Measurements from ENCODE around the gene CEP104.
"Not testable (repeated sequence)": the region's sequence is repeated elsewhere in the genome, so short reads cannot be mapped to it uniquely, and the experiment has no call there.

Gene CEP104

DNA sequence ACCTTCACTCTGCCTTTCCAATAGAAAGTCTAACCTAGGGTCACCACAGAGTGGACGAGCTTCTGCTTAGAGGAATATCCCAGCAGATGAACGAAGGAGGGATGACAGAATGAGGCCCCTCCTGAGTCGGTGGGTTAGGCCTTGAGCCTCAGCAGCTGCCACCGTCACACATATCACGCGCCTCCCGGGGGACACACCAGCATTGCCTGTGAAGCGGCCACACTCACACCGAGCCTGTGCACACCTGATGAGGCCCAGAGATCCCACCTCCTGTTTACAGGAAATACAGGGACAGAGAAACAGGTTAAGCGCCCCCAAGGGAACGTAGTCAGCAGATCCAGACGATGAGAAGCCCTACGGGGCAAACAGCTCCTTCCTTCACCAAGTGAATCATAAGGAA lies 35.6 kb downstream of the CEP104 start:
- no peak for DNase-seq

- DNase-seq: no peak
These were observed 36.0 kb downstream of the CEP104 start for GRCh38 chr1:3821004-3821403.

DNA sequence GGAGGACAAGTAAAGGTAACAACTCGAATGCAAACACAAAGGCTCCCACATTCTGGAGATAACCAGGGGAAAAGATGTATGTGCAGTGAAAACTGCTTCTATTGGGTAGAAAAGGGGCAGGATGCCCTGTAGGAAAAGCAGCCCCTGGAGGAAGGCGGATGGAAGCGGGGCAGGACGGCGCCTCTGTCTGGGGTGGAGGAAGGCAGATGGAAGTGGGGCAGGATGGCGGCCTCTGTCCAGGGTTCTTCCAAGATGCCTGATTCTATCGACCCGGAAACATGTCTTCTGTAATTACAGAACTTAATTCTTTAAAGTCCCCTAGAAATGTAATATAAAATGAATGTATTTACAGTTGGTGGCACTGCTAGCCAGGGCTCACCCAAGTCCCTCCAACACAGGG lies 36.7 kb downstream of the CEP104 start:
- no peak for DNase-seq

DNA sequence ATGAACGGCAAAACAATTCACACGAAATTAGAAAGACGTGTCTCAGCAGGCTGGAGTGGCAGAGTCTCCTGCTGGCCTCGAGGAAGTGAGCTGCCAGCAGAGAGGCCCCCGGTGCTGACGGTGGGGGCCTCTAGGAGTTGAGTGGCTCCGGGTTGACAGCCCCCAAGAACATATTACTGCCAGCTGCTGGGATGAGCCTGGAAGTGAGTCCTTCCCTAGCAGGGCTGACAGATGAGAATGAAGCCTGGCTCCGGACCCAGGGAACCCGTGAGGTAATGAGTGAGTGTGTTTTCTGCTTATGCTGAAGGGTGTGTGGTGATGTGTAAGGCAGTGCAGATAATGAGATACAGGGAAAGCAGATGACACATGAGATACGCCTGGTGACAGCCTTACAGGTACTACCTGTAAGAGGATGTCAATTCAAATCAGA lies 37.2 kb downstream of the CEP104 start:
- no peak for DNase-seq

DNA sequence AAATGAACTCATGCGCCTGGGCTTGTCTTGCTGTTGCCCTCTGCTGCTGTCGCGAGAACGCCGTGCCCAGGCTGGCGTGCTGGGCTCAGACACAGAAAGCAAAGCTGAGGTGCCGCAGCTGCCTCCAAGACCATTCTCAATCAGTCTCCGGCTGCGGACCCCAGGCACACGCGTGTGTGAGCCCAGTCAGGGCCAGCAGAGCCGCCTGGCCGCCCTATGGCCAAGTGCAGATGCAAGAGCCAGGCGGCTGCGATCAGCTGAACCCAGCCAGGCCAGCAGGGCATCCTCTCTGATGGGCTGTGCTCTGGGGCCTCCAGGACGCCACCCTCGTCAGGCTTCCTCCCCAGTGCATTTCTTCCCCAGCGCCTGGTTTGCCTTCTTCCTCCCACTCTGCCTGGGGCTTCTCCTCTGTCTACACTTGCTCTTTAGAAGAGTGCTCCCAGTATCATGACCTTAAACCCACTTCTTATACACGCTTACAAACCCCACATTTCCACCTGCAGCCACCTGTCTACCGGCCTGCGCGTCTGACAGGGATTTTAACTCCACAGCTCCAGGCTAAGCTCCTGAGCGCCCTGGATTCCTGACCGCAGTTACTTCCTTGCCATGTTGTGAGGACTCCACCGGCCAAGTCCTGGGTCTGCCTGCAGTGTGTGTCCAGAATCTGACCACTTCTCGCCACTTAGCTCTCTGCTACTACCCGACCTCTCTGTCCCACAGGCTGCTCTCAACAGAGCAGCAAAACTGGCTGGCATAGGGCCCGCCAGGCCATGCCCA lies 39.0 kb downstream of the CEP104 start:
- DNase-seq: peak; percentile 26

DNA sequence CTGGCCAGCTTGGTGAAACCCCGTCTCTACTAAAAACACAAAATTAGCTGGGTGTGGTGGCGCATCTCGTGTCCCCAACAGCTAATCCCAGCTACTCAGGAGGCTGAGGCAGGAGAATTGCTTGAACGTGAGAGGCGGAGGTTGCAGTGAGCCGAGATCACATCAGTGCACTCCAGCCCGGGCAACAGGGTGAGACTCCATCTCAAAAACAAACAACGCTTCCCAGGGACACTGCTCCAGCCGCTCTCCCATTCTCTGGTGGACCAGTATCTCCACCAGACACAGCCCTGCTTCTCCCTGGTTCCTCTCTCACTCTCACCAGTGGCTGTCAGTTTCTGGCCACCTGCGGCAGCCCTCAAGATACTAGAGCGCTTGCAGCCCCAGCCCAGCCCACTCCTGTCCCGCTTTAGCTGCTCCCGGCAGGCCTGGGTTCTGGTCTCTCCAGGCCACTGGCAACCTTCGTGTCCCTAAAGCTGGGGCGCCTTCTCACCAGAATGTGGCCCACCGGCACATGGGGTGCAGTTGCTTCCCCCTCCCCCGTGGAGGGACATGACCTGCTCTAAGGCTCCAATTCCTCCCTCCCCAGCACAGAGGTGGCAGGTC lies 39.8 kb downstream of the CEP104 start:
- DNase-seq: no peak

DNA sequence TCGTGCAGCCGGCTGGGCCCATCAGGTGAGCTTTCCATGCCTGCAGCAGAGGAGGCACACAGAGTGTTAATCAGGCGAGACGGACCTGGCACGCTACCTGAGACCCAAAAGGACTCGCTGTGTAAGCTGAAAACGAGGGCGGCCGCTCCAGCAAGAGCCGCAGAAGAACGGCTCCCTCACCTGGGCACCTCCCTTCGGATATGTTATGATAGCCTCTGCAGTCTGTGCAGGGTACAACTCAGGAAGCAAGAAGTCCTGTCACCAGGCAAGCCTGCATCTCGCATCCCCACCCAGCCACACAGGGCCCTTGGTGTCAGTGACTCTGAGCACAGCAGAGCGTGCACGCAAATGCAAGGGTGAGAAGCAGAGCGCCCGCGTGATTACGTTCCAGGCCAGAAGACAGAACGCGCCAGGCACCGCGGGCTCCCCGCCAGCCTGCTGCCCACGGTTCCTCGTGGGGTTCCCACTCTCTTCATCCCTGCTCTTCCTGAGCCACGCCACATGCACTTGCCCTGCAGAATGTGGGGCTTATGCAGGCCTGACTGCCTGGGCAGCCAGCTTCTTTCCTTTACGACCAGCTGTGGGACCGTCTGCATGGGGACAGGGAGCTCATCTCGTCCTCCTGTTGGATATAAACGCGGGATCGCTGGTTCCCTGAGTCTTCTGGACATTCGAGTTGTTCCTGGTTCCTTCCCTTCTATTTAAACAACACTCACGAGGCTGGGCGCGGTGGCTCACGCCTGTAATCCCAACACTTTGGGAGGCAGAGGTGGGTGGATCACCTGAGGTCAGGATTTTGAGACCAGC lies 40.5 kb downstream of the CEP104 start:
- no peak for DNase-seq

- DNase-seq: no peak
These were observed 42.0 kb downstream of the CEP104 start for GRCh38 chr1:3814771-3815561.

DNA sequence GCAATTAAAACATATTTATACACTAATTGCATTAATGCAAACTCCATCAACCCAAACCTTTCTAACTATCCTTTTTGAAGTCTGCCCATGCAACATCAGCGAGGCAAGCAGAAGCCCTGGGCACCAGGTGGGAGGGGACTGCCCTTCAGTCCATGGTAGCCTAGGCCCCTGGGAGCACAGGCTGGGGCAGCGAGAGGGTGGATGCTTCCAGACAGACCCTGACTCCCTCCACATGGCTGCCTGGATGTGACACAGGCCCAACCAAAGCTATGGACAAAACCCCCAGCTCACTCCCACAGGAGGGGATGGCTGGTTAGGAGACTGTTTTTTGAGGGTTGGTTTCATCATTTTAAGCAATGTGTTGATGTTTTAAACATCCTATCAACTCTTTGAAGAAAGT lies 42.9 kb downstream of the CEP104 start:
- no peak for DNase-seq

DNA sequence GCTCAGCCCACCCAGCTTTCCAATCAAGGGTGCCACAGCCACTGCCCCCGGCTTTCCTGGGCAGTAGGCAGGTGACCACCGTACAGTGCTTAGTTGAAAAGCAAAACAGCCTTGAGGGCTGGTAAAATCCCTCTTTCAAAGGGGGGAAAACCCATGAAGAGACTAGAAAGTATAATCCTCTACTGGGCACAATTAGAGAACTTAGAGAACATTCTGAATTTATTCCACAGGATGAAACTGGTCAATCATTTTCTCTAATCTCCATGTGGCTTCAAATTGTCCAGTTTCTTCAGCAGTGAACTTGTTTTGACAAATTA lies 45.5 kb downstream of the CEP104 start:
- no peak for DNase-seq

GRCh38 chr1:3810149-3810761 lies 46.8 kb downstream of the CEP104 start:
- not testable (repeated sequence) for DNase-seq

- DNase-seq: no peak
These were observed 47.3 kb downstream of the CEP104 start for GRCh38 chr1:3809680-3810079.

GRCh38 chr1:3807769-3808168 lies 49.2 kb downstream of the CEP104 start:
- DNase-seq: no peak

DNA sequence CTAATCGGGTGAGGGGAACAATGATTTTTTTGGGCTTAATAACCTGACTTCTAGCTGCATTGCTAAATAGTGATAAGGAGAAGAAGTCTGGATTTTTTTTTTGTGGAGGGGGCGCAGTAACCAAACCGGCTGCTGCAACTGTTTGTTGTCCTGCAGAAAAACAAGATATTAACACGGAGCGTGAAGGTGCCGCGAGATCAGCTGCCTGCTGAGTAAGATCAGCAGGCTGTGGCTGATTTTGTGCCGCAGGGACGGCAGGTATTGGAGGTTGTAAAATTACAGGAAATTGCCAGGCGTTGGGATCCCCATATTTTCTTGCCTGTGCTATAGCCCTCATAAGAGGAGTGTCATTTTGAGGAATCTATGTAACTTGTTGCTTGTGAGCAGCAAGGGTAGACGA lies 52.0 kb downstream of the CEP104 start:
- no peak for DNase-seq

DNA sequence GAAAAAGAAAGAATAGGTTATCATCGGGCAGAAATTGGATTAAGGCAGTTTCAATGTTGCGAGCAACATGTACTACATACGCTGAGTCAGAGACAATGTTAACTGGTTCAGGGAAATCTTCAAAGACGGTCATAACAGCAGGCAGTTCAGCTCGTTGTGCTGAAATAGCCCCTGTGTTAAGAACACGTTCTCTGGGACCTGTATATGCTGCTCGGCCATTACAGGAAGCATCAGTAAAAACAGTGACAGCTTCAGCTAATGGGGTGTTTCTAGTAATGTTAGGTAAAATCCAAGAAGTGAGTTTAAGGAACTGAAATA lies 52.4 kb downstream of the CEP104 start:
- not testable (repeated sequence) for DNase-seq

DNA sequence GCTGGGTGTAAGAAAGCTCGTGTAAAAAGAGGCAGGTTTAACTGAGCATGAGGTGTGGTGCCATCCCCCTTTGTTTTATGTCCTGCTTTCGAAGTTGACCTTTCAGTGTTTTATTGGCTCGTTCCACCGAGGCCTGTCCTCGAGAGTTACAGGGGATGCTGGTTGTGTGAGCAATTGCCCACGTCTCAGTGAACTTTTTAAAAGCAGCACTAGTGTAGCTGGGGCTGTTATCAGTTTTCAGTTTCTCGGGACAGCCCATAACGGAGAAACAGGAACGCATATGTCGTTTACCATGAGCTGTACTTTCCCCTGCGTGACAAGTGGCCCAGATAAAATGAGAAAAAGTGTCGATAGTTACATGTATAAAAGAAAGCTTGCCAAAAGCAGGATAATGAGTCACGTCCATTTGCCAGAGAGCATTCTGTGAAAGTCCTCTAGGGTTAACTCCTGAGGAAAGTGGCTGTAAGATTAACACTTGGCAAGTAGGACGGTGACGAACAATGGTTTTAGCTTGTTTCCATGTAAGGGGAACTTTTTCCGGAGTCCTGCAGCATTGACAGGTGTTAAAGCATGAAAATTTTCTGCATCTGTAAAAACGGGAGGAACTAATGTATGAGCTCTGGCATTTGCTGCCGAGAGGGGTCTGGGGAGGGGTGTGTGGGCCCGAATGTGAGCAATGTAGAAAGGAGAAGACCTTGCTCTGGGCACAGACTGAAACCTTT lies 52.9 kb downstream of the CEP104 start:
- no peak for DNase-seq

DNA sequence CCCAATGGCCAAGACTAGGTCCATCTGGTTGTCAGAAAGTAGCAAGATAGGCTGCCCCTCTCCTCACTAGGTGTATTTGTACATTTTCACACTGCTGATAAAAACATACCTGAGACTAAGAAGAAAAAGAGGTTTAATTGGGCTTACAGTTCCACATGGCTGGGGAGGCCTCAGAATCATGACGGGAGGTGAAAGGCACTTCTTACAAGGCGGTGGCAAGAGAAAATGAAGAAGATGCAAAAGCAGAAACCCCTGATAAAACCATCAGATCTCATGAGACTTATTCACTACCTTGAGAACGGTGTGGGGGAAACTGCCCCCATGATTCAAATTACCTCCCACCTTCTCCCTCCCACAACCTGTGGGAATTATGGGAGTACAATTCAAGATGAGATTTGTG lies 56.2 kb downstream of the CEP104 start:
- not testable (repeated sequence) for DNase-seq

- DNase-seq: no peak
These were observed 56.9 kb downstream of the CEP104 start for GRCh38 chr1:3799976-3800685.

- peak; percentile 95 for DNase-seq
These were observed 60.6 kb downstream of the CEP104 start, which contains the start of gene LRRC47 for GRCh38 chr1:3796215-3797061. Gene LRRC47 (minus strand): TSS chr1:3796498. CDS start chr1:3796476, 22 bp downstream.

DNA sequence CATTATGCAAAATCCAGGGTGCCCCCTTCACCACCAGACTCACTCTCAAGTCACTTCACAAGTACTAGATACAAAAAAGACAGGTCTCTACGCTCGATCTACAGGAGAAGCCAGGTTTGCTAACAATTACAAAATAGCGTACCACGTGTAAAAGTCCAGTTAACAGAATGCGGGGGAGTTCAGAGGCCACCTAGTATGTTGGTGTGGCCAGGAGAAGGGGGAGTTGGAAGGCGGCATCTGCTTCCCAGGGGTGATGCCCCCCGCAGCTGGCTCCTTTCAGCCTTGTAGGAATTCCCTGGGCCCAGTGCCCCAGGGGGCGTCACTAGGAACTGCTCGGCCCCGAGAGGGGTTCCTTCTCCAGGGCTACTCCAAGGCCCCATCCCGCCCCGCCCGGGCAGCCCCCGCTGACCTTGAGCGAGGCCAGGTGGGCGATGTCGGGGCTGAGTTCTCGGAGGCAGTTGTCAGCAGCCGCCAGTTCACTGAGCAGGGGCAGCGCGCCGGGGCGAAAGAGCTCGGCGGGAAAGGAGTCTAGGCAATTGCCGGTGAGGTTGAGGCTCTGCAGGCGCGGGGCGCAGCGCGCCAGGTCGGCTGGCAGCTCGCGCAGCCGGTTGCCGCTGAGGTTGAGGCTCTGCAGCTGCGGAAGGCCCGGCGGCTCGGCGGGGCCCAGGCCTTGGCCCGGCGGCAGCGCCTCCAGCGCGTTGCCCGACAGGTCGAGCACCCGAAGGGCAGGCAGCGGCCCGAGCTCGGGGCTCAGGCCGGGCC lies 61.4 kb downstream of the CEP104 start:
- DNase-seq: no peak

Data from right forelimb (tissue), 1 donor.